Measurements from ENCODE around the gene SPZ1. TPM values are rescaled to one million over a fixed set of nuclear protein-coding genes. Genes with fewer than 3 reads are reported as not detected.

The SPZ1 gene
- total RNA-seq, 2 donors from 2014 or later = not detected

GRCh38 chr5:80282054-80282453, 37.7 kb upstream of the SPZ1 start:
- H3K4me1 ChIP-seq (replicated peaks) = no peaks in the 10 kb centered on the region
- no peak for TF ChIP-seq CTCF (IDR thresholded peaks at IDR 0.05)
- TF ChIP-seq POLR2A (IDR thresholded peaks at IDR 0.05) = no peak
- no peak for TF ChIP-seq POLR2AphosphoS5 (IDR thresholded peaks at IDR 0.05)
- no peaks in the 10 kb centered on the region for H3K36me3 ChIP-seq
- 67% methylated on average over 3 of the region's 3 CpGs for WGBS
- no peak for DNase-seq (ENCODE audit: low spot score)
- no peaks in the 10 kb centered on the region for H3K9me3 ChIP-seq
- H3K27me3 ChIP-seq (replicated peaks; ENCODE audit: insufficient read depth) = no peaks in the 10 kb centered on the region
- peak overlapping the region in 1 of 2 donors; percentile 15 for H3K27ac ChIP-seq
- intact Hi-C loops (cut with DNase I) = no loop called here
- H3K4me3 ChIP-seq = no peak overlapping the region

- Histone ChIP-seq H3K4me1 (replicated peaks) (no peaks in the 10 kb centered on the region), H3K4me3 (no peak overlapping the region), H3K27ac (no peak overlapping the region), H3K36me3 (no peaks in the 10 kb centered on the region), H3K27me3 (replicated peaks; ENCODE audit: insufficient read depth) (no peaks in the 10 kb centered on the region), H3K9me3 (no peaks in the 10 kb centered on the region)
- TF ChIP-seq POLR2A (IDR thresholded peaks at IDR 0.05) (no peak), POLR2AphosphoS5 (IDR thresholded peaks at IDR 0.05) (no peak), CTCF (IDR thresholded peaks at IDR 0.05) (no peak)
- no peak for DNase-seq (ENCODE audit: low spot score)
- WGBS = 90% methylated on average over 1 of the region's 1 CpG
- intact Hi-C loops (cut with DNase I) = no loop called here
Observed at GRCh38 chr5:80283360-80283759, 36.4 kb upstream of the SPZ1 start.

- TF ChIP-seq CTCF (IDR thresholded peaks at IDR 0.05) = no peak
- TF ChIP-seq POLR2AphosphoS5 (IDR thresholded peaks at IDR 0.05) = no peak
- TF ChIP-seq POLR2A (IDR thresholded peaks at IDR 0.05) = no peak
- H3K27ac ChIP-seq = peak overlapping the region in 1 of 2 donors; percentile 28
- H3K4me1 ChIP-seq (replicated peaks) = no peaks in the 10 kb centered on the region
- H3K27me3 ChIP-seq (replicated peaks; ENCODE audit: insufficient read depth) = no peaks in the 10 kb centered on the region
- no peaks in the 10 kb centered on the region for H3K9me3 ChIP-seq
- whole genome bisulfite sequencing = 60% methylated on average over 2 of the region's 2 CpGs
- no peak for DNase-seq (ENCODE audit: low spot score)
- H3K36me3 ChIP-seq = no peaks in the 10 kb centered on the region
- intact Hi-C loops (cut with DNase I) = no loop called here
- H3K4me3 ChIP-seq = no peak overlapping the region
Observed at GRCh38 chr5:80284720-80285119, 35.1 kb upstream of the SPZ1 start.

- Histone ChIP-seq H3K4me3 (no peak overlapping the region), H3K4me1 (replicated peaks) (no peaks in the 10 kb centered on the region), H3K27me3 (replicated peaks; ENCODE audit: insufficient read depth) (no peaks in the 10 kb centered on the region), H3K27ac (no peak overlapping the region), H3K9me3 (no peaks in the 10 kb centered on the region), H3K36me3 (no peaks in the 10 kb centered on the region)
- no peak for DNase-seq (ENCODE audit: low spot score)
- intact Hi-C loops (cut with DNase I) = no loop called here
- 100% methylated on average over 2 of the region's 2 CpGs for WGBS
- no peak for TF ChIP-seq CTCF (IDR thresholded peaks at IDR 0.05)
- no peak for TF ChIP-seq POLR2AphosphoS5 (IDR thresholded peaks at IDR 0.05)
- no peak for TF ChIP-seq POLR2A (IDR thresholded peaks at IDR 0.05)
Observed at GRCh38 chr5:80288177-80288576, 31.6 kb upstream of the SPZ1 start.

GRCh38 chr5:80289320-80289719, 30.5 kb upstream of the SPZ1 start:
- no peak for TF ChIP-seq CTCF (IDR thresholded peaks at IDR 0.05)
- Histone ChIP-seq H3K4me3 (no peak overlapping the region), H3K9me3 (no peaks in the 10 kb centered on the region), H3K4me1 (replicated peaks) (no peaks in the 10 kb centered on the region), H3K27me3 (replicated peaks; ENCODE audit: insufficient read depth) (no peaks in the 10 kb centered on the region), H3K36me3 (no peaks in the 10 kb centered on the region), H3K27ac (no peak overlapping the region)
- intact Hi-C loops (cut with DNase I) = no loop called here
- no peak for DNase-seq (ENCODE audit: low spot score)
- 100% methylated on average over 2 of the region's 2 CpGs for WGBS

Data from prostate gland (tissue), 2 donors.